Measurements from ENCODE around the gene FGR.

Gene FGR

DNA sequence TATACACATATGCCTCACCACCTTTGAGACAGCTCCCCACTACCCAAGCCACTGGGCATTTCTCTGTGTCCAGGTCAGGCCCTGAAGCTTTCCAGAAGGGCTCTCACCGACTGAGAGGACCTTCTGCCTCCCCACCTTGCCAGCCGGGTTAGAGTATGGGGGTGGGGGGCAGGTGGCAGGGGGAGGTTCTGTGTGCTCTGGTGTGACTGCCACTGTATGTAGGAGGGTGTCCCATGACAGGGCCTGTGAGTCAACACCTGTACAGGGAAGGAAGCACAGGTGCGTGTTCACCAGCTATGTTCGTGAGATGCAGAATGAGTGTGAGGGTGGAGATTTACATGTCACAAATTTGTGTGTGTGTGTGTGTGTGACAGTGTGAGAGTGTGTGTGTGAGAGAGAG is 38.0 kb downstream of the FGR start:
- DNase-seq (ENCODE audit: low read depth), result no peak
- TF ChIP-seq, protein P1, sequence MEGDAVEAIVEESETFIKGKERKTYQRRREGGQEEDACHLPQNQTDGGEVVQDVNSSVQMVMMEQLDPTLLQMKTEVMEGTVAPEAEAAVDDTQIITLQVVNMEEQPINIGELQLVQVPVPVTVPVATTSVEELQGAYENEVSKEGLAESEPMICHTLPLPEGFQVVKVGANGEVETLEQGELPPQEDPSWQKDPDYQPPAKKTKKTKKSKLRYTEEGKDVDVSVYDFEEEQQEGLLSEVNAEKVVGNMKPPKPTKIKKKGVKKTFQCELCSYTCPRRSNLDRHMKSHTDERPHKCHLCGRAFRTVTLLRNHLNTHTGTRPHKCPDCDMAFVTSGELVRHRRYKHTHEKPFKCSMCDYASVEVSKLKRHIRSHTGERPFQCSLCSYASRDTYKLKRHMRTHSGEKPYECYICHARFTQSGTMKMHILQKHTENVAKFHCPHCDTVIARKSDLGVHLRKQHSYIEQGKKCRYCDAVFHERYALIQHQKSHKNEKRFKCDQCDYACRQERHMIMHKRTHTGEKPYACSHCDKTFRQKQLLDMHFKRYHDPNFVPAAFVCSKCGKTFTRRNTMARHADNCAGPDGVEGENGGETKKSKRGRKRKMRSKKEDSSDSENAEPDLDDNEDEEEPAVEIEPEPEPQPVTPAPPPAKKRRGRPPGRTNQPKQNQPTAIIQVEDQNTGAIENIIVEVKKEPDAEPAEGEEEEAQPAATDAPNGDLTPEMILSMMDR (IDR thresholded peaks at IDR 0.05; ENCODE audit: control insufficient read depth, insufficient read depth, low read depth, low read length, missing control alignments), result no peak
- no peak overlapping the region for H3K4me3 ChIP-seq (ENCODE audit: control insufficient read depth, low read depth, low read length)

DNA sequence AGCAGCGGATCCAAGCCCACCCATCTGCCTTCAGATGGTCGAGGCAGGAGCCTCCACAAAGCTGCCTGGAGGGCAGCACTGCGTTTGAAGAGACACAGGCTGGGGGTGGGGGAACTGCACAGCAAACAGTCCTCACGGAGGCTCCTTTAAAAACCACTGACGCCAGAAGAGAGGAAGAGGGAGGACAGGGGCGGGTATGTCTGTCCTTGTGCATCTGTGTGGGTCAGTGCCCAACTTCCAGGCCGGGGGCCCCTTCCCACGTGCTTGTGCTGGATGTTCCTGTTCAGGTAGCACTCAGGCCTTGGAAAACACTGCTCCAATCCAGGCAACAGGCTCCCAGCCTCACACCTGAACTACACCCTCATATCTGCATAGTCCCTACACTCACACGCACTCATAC is 38.7 kb downstream of the FGR start:
- TF ChIP-seq, protein P1 (IDR thresholded peaks at IDR 0.05; ENCODE audit: control insufficient read depth, insufficient read depth, low read depth, low read length, missing control alignments), result no peak
- no peak for DNase-seq (ENCODE audit: low read depth)

DNA sequence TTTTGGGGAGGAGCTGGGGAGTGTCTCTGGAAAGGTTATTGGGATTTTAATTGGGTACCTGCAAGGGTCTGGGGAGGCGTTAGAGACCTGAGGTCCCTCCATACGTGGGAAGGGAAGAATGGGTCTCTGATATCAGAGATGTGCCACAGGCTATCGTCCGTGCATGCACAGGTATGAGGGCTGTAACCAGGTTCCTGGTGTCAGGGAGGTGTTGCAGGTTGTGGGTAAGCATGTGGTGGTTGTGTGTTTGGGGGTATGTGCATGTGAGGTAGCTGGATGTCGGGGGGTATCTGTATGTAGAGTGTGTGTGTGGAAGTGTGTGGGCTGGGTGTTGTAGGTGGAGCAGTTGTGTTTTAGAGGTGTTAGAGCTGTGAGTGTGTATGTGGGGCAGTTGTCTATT is 39.4 kb downstream of the FGR start:
- DNase-seq (ENCODE audit: low read depth), result no peak
- no peak overlapping the region for H3K4me3 ChIP-seq (ENCODE audit: control insufficient read depth, low read depth, low read length)
- TF ChIP-seq, protein P1 (IDR thresholded peaks at IDR 0.05; ENCODE audit: control insufficient read depth, insufficient read depth, low read depth, low read length, missing control alignments), result no peak

More for the DNA sequence above, 38.7 kb downstream of the FGR start:
- no peak overlapping the region for H3K4me3 ChIP-seq (ENCODE audit: control insufficient read depth, low read depth, low read length)

DNA sequence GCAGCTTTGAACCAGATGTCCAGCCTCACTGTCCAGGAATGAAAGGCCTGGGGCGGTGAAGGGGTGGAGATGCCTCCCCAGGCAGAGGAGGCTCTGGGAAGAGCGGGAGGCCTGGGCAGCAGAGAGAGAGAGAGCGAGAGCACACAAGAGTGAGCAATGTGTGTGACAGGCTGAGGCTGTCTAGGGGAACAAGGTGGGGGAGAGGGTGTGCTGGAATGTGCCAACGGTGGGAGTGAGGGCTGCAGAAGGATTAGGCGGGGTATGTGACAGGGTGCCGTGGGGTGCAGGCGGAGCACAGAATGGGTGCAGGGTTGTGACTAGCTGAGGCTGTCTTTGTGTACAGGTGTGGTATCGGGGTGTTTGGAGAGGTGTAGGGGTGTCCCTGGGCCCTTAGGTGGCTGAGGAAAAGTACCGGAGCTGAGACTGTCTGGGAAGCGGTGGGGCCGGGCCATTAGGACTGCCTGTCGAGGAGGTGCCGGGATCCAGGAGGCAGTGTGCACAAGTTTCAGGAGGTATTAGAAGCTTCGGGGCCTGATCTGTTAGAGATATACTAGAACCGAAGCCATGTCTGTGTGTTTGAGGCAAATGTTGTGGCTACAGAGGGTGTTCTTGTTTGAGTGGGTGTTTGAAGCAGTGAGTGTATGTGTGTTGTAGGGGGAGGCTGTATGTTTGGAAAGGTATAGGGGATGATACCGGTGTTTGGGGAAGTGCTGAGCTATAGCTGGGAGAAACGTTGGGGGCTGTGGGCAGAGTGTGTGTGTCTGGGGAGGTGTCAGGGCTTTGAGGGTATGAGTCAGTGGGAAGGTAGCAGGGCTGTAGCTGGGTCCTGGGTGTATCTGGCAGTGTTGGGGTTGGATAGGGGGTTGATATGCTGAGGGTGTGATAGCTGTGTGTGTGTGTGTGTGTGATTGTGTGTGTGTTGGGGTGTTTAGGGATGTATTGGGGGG is 40.1 kb downstream of the FGR start:
- H3K4me3 ChIP-seq (ENCODE audit: control insufficient read depth, low read depth, low read length), result no peak overlapping the region
- no peak for DNase-seq (ENCODE audit: low read depth)
- TF ChIP-seq, protein P1 (IDR thresholded peaks at IDR 0.05; ENCODE audit: control insufficient read depth, insufficient read depth, low read depth, low read length, missing control alignments), result no peak

DNA sequence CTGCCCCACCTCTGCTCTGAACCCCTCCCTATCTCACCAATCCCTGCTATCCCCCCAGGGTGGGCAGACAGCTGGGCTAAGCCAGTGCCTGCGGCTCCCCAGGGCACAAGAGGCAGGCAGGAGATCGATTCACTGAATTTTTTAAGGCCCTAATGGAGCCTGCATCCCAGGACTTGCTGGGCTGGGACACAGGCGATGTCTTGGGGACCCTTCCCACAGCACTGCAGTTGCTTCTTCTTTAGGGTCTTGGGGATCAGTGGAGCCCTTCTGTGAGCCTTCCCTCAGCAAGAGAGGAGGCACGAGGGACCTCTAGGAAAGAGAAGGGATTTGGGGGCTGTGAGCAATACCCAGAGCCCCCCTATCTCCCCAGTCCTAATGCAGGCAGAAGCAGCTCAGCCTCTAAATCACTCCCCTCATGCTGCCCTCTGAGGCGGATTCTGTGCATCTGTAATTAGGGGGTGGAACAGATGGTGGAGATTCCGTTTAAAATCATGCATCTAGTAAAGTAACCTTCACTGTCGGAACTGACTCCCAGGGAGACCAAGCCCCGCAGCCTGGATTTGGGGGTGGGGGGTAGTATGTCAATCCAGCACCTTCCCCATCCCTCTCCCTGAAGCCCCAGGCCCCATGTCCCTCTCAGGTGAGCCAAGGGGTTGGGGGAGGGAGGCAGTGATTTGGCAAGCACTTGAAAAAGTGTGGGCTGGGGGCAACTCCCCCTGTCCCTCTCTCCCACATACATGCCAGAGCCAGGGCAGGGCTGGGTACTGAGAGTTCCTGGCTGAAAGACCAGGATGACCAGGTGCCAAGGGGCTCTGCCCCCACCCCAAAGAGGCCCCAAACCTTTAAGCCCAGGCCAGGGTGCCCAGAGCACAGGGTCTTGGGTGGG is 41.1 kb downstream of the FGR start:
- no peak for DNase-seq (ENCODE audit: low read depth)
- H3K4me3 ChIP-seq (ENCODE audit: control insufficient read depth, low read depth, low read length), result no peak overlapping the region
- TF ChIP-seq, protein P1 (IDR thresholded peaks at IDR 0.05; ENCODE audit: control insufficient read depth, insufficient read depth, low read depth, low read length, missing control alignments), result no peak

DNA sequence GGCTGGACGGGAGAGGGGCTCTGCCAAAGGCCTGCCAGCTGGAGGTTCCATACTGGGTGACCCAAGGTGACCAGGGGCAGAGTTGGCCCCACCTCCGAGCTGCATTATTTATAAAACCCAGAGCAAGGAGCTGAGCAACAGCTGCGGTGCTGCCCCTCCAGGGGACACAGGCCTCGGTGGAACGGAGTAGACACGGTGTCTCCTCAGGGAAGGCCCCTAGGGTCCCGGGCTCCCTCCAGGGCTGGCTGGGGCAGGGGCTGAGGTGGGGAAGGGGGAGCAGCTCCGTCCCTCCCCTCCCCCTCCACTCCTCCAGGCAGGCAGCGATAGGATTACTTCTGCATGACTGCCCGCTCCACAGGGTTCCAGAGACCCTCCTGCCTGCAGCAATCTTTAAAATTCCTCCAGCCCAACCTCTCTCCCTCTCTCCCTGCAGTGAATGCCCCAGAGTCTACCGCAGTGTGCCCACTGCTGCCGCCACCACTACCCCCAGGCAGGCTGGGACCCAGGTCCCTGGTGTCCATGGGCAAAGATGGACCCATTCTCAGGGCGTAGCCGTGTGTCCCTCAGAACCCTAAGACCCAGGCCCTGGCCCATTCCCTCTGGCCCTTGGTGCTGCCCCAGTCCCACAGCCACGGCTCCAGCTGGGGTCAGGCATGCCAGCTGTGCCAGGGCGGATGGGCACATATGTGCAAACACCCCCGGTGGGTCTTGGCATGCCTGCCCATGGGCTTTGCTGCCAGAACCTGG is 41.9 kb downstream of the FGR start:
- DNase-seq (ENCODE audit: low read depth), result no peak
- TF ChIP-seq, protein P1 (IDR thresholded peaks at IDR 0.05; ENCODE audit: control insufficient read depth, insufficient read depth, low read depth, low read length, missing control alignments), result no peak
- H3K4me3 ChIP-seq (ENCODE audit: control insufficient read depth, low read depth, low read length), result no peak overlapping the region
